ENCODE measurements around the gene ARL9.

The ARL9 gene

DNA sequence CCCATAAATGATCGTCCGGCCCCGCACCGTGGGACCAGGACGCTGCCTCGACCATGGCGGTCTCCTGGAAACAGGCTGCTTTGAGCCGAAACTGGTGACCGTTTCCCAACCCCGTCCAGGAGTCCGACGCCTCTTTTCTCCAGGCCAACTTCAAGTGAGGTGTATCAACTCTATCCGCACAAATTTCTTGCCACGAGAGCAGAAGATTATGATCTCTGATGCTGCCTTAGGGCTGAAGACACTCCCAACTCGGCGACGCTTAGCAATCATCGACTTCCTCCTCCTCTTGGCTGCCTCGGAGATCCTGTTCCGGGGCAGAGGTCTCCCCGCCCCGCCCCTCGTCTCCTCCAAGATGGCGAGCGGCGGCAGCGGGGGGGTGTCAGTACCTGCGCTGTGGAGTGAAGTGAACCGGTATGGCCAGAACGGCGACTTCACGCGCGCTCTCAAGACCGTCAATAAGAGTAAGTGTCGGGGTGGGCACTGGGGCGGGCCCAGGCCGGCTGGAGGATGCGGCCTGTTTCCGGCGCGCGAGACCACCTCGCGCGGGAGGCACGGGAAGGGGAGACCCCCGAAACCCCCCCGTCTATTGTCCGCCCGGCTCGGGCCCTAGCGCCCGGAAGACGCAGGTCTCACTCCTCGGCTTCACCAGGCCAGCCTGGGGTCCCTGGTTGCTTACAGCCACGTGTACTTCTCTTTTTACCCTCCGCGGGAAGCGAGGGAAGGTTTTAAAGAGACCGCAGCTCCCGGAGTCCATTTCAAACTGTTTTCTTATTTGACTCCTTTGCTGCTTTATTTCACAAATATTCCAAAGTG lies 38.1 kb upstream of the ARL9 start, which contains the start of gene SRP72 (continued):
- TF ChIP-seq REST (tag by site-specific recombination; IDR thresholded peaks at IDR 0.05) (no peak), ZNF112 (tag by site-specific recombination; IDR thresholded peaks at IDR 0.05) (no peak), SP2 (tag by site-specific recombination; IDR thresholded peaks at IDR 0.05) (peak; percentile 75), ZNF560 (tag by site-specific recombination; IDR thresholded peaks at IDR 0.05; ENCODE audit: borderline replicate concordance) (no peak), ZNF366 (tag by site-specific recombination; conservative IDR thresholded peaks at IDR 0.05) (peak; percentile 53), ZBTB11 (tag by site-specific recombination; conservative IDR thresholded peaks at IDR 0.05; ENCODE audit: low read depth) (peak; percentile 87), IKZF3 (tag by site-specific recombination; IDR thresholded peaks at IDR 0.05) (no peak), ZXDB (tag by site-specific recombination; IDR thresholded peaks at IDR 0.05) (no peak), ZBTB17 (tag by site-specific recombination; IDR thresholded peaks at IDR 0.05) (peak; percentile 84), ZNF701 (tag by site-specific recombination; IDR thresholded peaks at IDR 0.05) (no peak), ZNF670 (tag by site-specific recombination; IDR thresholded peaks at IDR 0.05; ENCODE audit: low read depth) (no peak), ZNF555 (tag by site-specific recombination; conservative IDR thresholded peaks at IDR 0.05) (no peak), KLF16 (tag by site-specific recombination; IDR thresholded peaks at IDR 0.05) (no peak), TCF7L2 (IDR thresholded peaks at IDR 0.05; ENCODE audit: borderline replicate concordance, low read depth, low read length) (no peak), EGR2 (tag by site-specific recombination; IDR thresholded peaks at IDR 0.05; ENCODE audit: low read depth) (no peak), ZNF518A (tag by site-specific recombination; conservative IDR thresholded peaks at IDR 0.05; ENCODE audit: low read depth) (peak; percentile 73), ZNF658 (tag by site-specific recombination; IDR thresholded peaks at IDR 0.05) (no peak), ZNF549 (tag by site-specific recombination; IDR thresholded peaks at IDR 0.05) (no peak), ZNF155 (tag by site-specific recombination; IDR thresholded peaks at IDR 0.05) (no peak), ZNF501 (tag by site-specific recombination; IDR thresholded peaks at IDR 0.05) (0 out of 2 replicates have a peak, but pooled peaks have one; percentile 24), GFI1B (tag by site-specific recombination; IDR thresholded peaks at IDR 0.05) (no peak)
- TF ChIP-seq, protein P1, sequence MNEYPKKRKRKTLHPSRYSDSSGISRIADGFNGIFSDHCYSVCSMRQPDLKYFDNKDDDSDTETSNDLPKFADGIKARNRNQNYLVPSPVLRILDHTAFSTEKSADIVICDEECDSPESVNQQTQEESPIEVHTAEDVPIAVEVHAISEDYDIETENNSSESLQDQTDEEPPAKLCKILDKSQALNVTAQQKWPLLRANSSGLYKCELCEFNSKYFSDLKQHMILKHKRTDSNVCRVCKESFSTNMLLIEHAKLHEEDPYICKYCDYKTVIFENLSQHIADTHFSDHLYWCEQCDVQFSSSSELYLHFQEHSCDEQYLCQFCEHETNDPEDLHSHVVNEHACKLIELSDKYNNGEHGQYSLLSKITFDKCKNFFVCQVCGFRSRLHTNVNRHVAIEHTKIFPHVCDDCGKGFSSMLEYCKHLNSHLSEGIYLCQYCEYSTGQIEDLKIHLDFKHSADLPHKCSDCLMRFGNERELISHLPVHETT (tag by site-specific recombination; IDR thresholded peaks at IDR 0.05), result 0 out of 2 replicates have a peak, but pooled peaks have one; percentile 32
- TF ChIP-seq, protein P2, sequence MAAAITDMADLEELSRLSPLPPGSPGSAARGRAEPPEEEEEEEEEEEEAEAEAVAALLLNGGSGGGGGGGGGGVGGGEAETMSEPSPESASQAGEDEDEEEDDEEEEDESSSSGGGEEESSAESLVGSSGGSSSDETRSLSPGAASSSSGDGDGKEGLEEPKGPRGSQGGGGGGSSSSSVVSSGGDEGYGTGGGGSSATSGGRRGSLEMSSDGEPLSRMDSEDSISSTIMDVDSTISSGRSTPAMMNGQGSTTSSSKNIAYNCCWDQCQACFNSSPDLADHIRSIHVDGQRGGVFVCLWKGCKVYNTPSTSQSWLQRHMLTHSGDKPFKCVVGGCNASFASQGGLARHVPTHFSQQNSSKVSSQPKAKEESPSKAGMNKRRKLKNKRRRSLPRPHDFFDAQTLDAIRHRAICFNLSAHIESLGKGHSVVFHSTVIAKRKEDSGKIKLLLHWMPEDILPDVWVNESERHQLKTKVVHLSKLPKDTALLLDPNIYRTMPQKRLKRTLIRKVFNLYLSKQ (tag by site-specific recombination; IDR thresholded peaks at IDR 0.05; ENCODE audit: borderline replicate concordance), result no peak

Measured in HEK293 (cell line).